PC-3 (cell line): ENCODE results near the gene ARRDC3.

Experiments
- CTCF ChIP-seq: fragments of 300-600 bp; sonication (generic); conservative IDR thresholded peaks from 2 replicates; pipeline ENCODE4 v1.5.1; 2017; ENCODE audit warnings: antibody characterized with exemption, low read depth, mild to moderate bottlenecking, low read length
- EZH2 ChIP-seq: fragments of 300-600 bp; sonication (generic); IDR thresholded peaks from one replicate; pipeline ENCODE4 v1.6.1; 2017; ENCODE audit warnings: antibody characterized with exemption, mild to moderate bottlenecking, low read length; ENCODE audit not compliant: unreplicated experiment
- EZH2phosphoT487 ChIP-seq: fragments of 300-600 bp; sonication (generic); IDR thresholded peaks from 2 replicates; pipeline ENCODE4 v1.6.1; 2018; ENCODE audit warnings: mild to moderate bottlenecking, antibody characterized with exemption, low read length, borderline replicate concordance

- no peak for TF ChIP-seq CTCF
- no peak for TF ChIP-seq EZH2
- no peak for TF ChIP-seq EZH2phosphoT487
Observed at GRCh38 chr5:91365498-91365897, 17.6 kb downstream of the ARRDC3 start.
